ENCODE results near the gene RAD54L.
A peak's percentile ranks its signal among the peaks of the same experiment; 100 is the strongest.
"Not testable (repeated sequence)": the region's sequence is repeated elsewhere in the genome, so short reads cannot be mapped to it uniquely, and the experiment has no call there.

Gene RAD54L

DNA sequence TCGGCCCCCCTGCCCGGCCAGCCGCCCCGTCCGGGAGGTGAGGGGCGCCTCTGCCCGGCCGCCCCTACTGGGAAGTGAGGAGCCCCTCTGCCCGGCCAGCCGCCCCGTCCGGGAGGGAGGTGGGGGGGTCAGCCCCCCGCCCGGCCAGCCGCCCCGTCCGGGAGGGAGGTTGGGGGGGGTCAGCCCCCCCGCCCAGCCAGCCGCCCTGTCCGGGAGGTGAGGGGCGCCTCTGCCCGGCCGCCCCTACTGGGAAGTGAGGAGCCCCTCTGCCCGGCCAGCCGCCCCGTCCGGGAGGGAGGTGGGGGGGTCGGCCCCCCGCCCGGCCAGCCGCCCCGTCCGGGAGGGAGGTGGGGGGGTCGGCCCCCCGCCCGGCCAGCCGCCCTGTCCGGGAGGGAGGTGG lies 5.8 kb upstream of the RAD54L start:
- ATAC-seq, DNase-seq: not testable (repeated sequence)

DNA sequence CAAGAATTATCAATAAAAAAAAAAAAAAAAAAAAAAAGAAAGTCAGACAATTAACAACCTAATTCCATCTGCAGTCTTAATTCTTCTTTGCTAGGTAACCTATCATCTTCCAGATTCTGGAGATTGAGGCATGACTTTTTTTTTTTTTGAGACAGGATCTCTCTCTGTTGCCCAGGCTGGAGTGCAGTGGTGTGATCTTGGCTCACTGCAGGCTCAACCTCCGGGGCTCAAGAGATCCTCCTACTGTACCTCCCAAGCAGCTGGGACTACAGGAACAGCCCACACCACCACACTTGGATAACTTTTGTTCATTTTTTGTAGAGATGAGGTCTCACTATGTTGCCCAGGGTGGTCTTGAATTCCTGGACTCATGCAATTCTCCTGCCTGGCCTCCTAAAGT lies 4.6 kb upstream of the RAD54L start:
- ATAC-seq (no peak), DNase-seq (no peak)

DNA sequence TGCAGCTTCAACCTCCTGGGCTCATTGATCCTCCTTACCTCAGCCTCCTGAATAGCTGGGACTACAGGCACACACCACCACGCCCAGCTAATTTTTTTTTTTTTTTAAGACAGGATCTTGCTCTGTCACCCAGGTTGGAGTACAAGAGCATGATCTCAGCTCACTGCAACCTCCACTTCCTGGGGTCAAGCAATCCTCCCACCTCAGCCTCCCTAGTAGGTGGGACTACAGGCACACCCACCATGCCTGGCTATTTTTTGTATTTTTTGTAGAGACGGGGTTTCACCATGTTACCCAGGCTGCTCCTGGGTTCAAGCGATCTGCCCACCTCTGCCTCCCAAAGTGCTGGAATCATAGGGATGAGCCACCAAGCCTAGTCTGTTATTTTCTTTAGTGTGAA lies 3.7 kb upstream of the RAD54L start:
- not testable (repeated sequence) for DNase-seq, ATAC-seq

DNA sequence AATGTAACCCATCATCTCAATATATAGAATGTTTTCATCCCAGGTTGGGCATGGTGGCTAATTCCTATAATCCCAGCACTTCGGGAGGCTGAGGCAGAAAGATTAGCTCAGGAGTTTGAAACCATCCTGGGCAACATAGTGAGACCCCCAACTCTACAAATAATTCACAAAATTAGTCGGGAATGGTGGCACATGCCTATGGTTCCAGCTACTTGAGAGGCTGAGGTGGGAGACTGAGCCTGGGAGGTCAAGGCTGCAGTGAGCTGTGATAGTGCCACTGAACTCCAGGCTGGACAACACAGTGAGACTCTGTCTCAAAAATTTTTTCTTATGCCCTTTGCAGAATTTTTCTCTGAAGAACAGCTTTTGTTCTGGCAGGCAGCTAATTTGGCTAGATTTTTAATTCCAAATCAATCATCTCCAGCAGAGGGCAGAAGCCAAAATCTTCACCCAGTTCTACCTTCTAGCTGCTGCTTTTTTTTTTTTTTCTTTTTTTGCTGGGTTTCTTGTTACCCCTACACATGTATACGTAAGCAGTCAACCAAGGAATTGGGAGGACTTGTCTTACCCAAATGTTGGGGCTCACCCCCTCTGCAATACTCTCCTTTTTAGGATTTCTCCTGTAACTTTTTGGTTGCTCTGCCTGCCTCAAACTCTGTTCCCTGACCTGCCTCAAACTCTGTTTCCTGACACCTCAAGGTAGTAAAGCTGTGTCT lies 2.7 kb upstream of the RAD54L start:
- no peak for ATAC-seq
- no peak for DNase-seq

DNA sequence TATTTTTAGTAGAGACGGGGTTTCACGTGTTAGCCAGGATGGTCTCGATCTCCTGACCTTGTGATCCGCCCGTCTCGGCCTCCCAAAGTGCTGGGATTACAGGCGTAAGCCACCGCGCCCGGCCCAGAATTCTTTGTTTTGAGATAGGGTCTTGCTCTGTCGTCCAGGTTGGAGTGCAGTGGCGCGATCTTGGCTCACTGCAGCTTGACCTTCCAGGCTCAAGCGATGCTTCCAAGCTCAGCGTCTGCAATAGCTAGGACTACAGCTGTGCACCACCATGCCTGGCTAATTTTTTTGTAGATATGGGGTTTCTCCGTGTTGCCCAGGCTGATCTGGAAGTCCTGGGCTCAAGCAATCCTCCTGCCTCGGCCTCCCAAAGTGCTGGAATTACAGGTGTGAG lies 1.4 kb upstream of the RAD54L start:
- not testable (repeated sequence) for ATAC-seq, DNase-seq

DNA sequence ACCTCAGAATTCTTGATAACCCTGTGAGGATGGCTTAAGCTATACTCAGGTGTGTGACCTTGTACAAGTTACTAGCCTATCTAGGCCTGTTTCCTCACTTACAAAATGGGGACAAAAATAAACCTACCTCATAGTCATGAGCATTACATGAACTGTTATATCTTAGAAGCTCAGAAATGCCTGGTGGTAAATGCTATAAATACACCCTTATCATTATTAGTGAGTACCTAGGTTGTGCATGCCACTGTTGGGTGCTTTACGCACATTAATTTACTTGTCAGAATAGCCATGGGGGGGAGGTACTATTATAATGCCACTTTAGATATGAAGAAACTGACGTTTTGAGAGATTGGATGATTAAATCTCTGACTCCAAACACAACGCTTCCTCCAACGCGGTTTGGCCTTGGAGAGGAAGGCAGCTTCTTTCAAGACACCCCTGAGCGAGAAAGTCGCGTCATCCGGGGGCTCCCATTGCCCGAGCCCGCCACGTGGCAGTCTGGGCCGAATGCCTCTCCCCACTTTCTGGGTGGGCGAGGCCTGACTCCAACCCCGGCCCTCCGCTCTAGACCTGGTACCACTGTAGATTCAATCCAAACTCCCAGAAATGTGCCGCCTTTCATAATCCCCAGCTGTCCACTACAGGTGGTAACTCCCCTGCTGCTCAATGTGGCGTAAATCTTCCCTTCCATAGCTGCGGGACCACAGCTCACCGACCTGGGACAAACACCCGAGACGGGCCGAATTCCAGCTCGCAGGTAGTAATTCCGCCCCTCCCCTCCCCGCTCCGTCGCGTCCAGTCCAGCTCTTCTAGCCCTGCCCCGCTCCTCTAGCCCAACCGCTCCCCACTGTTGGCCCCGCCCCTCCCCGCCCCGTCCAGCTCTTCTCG lies 771 bp upstream of the RAD54L start:
- DNase-seq (peak; percentile 76), ATAC-seq (peak; percentile 74)

DNA sequence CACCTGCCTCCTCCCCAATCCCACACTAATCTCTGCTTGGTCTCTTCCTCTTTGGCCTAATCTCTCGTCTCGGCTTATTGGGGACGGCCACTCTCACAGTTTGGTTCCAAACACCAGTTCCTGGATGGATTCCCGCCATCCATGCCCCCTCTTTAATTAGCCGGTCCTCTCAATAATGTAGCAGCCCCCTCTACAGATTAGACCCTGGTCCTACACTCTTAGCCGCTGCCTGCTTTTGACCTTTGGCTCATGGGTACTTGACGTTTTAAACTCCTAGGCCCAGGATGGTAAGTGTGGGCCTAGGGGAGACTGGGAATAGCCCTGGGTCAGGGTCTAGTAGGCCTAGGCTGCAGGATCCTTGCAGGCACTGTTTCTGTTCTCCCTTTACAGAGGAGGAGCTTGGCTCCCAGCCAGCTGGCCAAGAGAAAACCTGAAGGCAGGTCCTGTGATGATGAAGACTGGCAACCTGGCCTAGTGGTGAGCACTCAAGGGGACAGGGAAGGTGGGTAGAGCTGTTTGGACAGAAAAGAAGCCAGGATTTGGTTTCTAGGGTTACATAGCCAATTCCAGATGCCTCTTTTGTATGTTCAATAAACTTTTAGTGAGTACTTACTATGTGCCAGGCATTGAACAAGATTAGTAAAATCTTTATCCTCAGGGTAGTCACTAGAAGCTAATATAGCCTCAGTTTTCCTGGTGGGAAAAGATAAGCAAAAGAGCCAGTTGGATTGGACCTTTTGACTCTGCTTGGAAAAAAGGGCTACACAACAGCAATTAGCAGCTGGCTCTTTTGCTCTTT lies 758 bp downstream of the RAD54L start:
- peak; percentile 56 for DNase-seq
- no peak for ATAC-seq

DNA sequence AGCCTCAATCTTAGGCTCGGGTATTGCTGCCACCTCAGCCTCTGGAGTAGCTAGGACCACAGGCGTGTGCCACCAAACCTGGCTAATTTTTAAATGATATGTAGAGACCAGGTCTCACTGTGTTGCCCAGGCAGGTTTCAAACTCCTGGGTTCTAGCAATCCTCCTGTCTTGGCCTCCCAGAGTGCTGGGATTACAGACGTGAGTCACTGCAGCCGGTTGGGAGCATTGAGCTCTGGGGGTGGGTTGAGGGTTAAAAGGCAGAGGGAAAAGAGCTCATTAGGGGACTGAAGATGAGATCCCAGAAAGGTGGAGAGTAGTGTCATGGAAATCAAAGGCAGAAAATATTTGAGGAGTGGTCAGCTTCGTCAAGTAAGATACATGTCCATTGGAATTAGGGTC lies 7.1 kb downstream of the RAD54L start:
- ATAC-seq (no peak), DNase-seq (no peak)

DNA sequence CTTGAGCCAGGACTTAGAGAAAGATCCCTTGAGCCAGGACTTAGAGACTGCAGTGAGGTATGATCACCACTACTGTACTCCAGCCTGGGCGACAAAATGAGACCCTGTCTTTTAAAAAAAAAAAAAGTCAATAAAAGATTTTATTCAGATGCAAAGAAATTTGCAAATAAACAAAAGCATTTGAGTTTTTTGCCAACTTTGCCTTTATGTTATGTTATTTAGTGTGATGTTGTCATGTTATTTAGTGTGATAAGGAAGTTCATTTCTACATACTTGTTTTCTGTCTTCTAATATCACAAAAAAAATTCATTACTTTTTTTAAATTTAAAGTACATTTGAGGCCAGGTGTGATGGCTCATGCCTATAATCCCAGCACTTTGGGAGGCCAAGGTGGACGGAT lies 9.0 kb downstream of the RAD54L start:
- DNase-seq (no peak), ATAC-seq (no peak)

DNA sequence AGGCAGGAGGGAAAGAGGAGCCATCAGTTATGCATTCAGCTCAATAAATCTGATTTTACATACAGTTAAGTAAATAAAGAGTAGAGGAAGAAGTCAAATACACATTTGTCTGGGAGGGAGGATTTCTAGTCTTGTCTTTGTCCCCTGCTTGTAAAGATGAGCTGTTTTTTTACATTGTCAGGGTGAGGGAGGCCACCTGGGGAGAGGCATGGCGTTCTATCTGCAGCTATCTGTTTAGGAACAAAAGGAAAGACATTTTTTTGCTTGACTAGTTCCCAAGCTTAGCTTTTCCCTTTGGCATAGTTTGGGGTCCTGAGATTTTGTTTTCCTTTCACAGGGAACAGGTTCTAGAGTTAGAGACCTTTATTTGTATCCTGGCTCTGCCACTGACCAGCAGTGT lies 14.9 kb downstream of the RAD54L start:
- DNase-seq (no peak), ATAC-seq (no peak)

DNA sequence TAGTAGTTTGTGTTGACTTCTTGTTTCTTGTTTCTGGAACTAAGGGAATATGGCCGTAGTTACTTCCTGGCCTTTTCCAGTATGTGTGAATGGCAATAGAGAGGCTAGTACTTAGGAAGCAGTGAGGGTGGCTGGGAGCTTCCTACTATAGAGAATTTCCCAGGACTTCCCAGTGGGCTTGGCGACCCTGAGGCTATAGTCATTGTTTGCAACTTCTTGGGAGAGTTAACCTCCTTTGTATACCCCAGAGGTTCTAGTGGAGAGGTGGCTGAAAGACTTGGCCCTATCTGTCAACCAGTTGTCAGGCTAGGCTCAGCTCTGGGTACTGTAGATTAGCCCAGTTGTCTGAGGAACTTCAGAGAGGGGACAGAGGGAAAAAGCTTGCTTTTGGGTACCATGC lies 15.6 kb downstream of the RAD54L start:
- no peak for DNase-seq
- ATAC-seq = no peak

DNA sequence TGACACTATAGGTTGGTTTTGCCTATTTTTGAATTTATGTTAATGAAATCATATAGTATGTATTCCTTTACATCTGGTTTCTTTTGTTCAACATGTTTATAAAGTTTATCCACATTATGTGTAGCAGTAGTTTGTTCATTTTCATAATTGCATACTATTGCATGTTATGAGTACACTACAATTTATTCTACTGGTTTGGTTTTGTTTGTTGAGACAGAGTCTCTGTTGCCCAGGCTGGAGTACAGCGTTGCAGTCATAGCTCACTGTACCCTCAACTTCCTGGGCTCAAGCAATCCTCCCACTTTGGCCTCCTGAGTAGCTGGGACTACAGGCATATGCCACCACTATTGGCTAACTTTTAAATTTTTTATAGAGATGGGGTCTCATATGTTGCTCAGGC lies 21.0 kb downstream of the RAD54L start:
- DNase-seq (no peak), ATAC-seq (no peak)

DNA sequence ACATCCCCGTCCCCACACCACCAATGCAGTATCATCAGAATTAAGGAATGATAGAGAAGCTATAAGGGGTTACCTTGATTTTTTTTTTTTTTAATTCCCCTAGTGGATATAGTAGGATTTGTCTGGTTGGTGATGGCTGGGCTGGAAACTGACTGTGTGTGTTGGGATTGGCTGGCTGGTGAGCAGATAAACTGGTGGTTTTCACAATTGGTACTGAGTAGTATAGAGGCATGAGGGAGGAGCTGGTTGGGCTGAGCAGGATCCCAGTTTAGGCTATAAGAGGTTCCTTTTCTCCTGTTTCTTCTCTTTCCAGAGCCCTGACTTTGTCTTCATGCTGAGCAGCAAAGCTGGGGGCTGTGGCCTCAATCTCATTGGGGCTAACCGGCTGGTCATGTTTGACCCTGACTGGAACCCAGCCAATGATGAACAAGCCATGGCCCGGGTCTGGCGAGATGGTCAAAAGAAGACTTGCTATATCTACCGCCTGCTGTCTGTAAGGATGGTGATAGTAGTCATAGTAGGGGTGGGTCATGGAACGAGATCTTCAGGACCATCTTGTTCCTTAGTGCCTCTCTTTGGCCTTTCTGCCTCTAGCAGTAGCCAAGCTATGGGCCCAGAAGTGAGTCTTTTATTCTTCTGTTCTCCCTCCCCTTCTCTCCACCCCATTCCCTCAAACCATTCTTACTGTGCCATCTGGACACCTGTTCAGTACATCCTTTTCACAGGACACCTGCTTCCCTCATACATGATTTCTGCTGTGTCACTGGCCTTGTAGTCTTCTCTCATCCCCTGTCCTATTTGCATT lies 26.9 kb downstream of the RAD54L start:
- ATAC-seq (no peak), DNase-seq (no peak)

DNA sequence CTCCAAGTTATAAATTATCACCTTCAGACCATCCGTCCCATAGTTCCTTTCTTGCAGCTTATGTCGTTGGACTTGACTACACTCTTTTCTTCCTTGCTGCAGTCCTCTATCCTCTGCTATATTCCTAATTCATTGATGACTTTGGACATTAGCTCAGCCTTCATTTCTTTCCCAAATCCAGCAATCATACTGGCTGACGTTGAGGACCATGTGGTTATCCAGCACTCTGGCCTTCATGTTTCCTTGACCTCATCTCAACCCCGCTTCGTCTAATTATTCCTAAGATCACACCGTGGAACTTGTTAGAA lies 27.4 kb downstream of the RAD54L start:
- ATAC-seq (no peak), DNase-seq (no peak)

DNA sequence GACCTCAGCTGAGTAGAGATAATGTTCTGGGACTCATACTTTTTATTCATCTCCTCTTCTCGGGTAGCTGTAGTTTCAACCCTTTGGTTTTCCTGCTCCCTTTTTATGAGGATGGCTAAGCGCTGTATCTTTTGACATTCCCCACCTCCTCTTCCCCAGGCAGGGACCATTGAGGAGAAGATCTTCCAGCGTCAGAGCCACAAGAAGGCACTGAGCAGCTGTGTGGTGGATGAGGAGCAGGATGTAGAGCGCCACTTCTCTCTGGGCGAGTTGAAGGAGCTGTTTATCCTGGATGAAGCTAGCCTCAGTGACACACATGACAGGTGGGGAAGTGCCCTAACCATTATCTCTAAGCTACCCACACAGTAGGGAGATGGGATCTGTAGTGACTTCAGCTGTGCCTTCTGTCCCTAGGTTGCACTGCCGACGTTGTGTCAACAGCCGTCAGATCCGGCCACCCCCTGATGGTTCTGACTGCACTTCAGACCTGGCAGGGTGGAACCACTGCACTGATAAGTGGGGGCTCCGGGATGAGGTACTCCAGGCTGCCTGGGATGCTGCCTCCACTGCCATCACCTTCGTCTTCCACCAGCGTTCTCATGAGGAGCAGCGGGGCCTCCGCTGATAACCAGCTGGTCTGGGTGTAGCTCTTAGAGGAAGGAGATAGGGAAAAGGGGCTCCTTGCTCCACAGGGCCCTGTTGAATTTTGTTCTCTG lies 30.3 kb downstream of the RAD54L start:
- ATAC-seq (no peak), DNase-seq (no peak)

DNA sequence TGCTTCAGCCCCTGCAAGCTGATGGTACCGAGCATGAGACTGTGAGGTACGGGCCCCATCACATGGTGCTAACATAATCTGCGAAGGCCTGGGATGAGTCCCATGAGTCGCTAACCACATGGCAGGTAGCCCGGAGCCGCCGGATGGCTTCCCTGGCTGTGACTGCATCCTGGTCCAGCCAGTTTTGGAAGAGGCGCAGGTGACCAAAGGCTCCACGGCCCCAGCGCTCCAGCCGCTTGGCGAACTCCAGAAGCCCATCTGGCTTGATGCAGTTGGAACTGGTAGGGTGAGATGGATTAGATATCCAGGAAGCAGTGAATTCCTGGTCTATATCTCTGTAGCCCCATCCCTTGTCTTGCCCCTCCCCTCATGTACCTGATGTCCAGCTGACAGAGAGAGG lies 31.2 kb downstream of the RAD54L start:
- ATAC-seq (no peak), DNase-seq (no peak)

DNA sequence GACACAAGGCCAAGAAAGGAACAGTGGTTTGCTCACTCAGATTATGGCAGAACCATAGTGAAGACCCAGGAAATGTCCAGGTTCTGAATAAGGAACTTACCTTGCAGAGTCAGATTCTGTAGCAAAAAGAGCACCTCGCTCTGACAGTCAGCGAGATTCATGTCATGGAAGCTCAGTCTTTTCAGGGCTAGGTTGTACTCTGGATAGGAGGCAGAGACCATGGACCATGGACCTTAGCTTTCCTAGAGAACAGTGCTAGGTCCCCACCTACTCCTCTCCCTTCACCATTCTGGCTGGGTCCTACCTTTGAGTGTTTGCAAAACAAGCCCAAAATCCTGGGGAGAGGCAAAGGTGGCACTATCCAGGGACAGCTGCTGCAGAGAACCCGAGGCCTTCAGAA lies 32.5 kb downstream of the RAD54L start:
- ATAC-seq (no peak), DNase-seq (no peak)

DNA sequence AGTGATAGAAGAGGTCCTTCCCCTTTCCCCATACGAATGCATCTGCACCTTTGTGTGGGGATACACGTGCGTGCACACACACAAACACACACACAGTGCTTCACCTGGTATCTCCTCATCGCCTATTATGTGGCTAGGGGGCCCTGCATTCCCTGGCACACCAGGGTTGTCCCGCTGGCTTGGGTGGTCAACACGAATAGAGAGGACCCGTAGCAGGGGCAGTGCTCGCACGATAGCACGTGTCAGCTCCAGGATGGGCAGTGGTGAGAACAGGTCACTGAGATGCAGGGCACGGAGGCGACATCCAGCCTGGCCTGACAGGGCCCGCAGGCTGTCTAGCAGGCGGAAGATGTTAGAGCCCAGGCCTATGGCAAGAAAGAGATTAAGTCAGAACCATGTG lies 33.5 kb downstream of the RAD54L start:
- ATAC-seq (no peak), DNase-seq (no peak)

DNA sequence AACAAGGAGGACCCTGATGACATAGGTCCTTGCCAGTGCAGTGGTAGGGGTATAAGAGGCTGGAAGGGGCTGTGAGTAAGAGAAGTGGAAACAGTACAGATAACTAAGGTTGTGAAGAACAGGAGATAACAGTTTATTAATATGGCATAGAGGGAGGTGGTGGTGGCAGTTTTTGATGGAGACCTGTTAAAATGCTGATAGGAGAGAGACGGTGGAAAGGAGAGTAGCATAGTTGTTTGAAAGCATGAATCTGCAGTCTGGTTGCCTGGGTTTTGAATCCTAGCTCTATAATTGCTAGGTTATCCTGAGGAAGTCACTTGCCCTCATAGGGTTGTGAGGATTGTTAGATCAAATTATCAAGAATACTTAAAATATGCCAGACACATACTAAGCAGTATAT lies 36.5 kb downstream of the RAD54L start:
- no peak for ATAC-seq

DNA sequence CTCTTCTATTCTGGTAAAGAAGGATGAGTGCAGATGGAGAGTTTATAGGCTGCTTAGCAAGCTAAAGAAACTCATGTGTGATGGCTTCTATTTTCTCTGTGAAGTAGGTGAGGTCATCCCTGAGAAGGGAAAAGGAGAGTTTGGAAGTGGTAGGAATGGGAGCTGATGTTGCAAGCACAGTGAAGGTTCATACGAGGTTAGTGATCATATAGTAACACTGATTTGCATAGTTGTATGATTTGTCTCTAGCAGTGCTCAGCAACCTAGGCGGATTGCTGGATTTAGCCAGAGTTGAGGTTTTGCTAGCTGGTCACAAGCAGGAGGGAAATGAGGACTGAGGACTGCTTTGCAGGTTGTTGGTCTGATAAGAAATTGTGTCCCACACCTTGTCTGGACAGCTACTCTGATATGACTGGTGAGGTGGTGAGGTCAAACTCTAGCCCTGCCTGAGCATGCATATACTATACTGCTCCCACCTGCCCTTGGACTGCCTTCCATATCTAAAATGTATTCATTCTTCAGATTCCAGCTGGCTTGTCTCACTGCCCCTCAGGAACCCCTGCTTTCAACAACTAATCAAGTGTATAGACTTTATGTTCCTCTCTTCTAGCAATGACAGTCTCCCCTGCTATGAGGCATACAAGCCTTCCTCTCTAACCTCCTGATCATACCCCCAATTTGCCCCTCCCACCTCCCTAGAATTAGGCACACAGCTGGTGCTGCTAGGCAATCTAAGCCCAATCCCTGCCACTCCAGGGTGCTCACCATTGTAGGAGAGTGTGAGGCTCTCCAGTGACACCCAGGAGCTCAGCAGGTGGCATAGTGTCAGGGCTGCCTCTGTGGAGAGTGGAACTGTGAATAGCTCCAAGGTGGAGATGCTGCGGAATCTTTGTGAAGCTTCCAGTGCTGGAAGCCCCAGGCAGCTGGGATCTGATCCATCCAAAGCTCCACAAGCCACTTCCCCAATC lies 37.3 kb downstream of the RAD54L start:
- ATAC-seq (no peak), DNase-seq (no peak)

More for the DNA sequence above, 36.5 kb downstream of the RAD54L start:
- no peak for DNase-seq
